Peyer's patch (tissue), 4 donors: Measurements from ENCODE around the gene MAP1LC3B2.

ENCODE experiments used
- CTCF ChIP-seq, 6 experiments: fragments of 450-650 bp in 4 of 6; fragments of 200-600 bp in 2 of 6; sonication (generic) in 1 of 6; IDR thresholded peaks; one replicate each; pipeline ENCODE4 v1.5.1; 2017 to 2019; ENCODE audit warnings: antibody characterized with exemption in 6 of 6, mild to moderate bottlenecking in 3 of 6, moderate library complexity in 1 of 6
- POLR2A ChIP-seq, 2 donors: fragments of 450-650 bp; IDR thresholded peaks; one replicate each; pipeline ENCODE4 v1.5.1; 2017; ENCODE audit warnings: antibody characterized with exemption in 2 of 2, mild to moderate bottlenecking in 2 of 2, moderate library complexity in 2 of 2

GRCh38 chr12:116551619-116551951 lies 7.6 kb upstream of the MAP1LC3B2 start:
- no peak for TF ChIP-seq POLR2A (IDR thresholded peaks at IDR 0.05)
- no peak for TF ChIP-seq CTCF (IDR thresholded peaks at IDR 0.05)
